NCI-H1417 treated with DMSO at 0.1 percent for 48 hours (cell line): ENCODE data around the gene LTB4R.
A peak's percentile ranks its signal among the peaks of the same experiment; 100 is the strongest.
"Not testable (repeated sequence)": the region's sequence is repeated elsewhere in the genome, so short reads cannot be mapped to it uniquely, and the experiment has no call there.

Source experiments
- DNase-seq: peaks from one replicate; lab custom pipeline; 2025; lab: John Stamatoyannopoulos, UW

Gene LTB4R

GRCh38 chr14:24324024-24324423 lies 12.7 kb downstream of the LTB4R start:
- no peak for DNase-seq

- no peak for DNase-seq
These were observed 13.8 kb downstream of the LTB4R start for GRCh38 chr14:24325041-24325530.

- DNase-seq, result no peak
These were observed 14.7 kb downstream of the LTB4R start for GRCh38 chr14:24325963-24326362.

GRCh38 chr14:24327303-24327702 lies 16.0 kb downstream of the LTB4R start:
- no peak for DNase-seq

GRCh38 chr14:24327914-24328313 lies 16.6 kb downstream of the LTB4R start:
- not testable (repeated sequence) for DNase-seq

GRCh38 chr14:24329073-24329663 lies 17.9 kb downstream of the LTB4R start:
- no peak for DNase-seq

GRCh38 chr14:24329736-24330135 lies 18.4 kb downstream of the LTB4R start:
- no peak for DNase-seq

GRCh38 chr14:24330973-24331674 lies 19.8 kb downstream of the LTB4R start:
- DNase-seq, result no peak

GRCh38 chr14:24331731-24332267 lies 20.5 kb downstream of the LTB4R start:
- DNase-seq, result no peak

GRCh38 chr14:24332268-24332993 lies 21.1 kb downstream of the LTB4R start:
- peak; percentile 30 for DNase-seq

GRCh38 chr14:24334431-24335291 lies 23.4 kb downstream of the LTB4R start, which contains the start of gene ADCY4:
Gene ADCY4 (minus strand): TSS chr14:24335071. CDS start chr14:24334652, 419 bp downstream.
- no peak for DNase-seq

GRCh38 chr14:24335461-24336171 lies 24.3 kb downstream of the LTB4R start:
- no peak for DNase-seq

- no peak for DNase-seq
These were observed 26.0 kb downstream of the LTB4R start for GRCh38 chr14:24337144-24337823.

- DNase-seq, result no peak
These were observed 26.5 kb downstream of the LTB4R start for GRCh38 chr14:24337824-24338175.

- no peak for DNase-seq
These were observed 27.5 kb downstream of the LTB4R start for GRCh38 chr14:24338843-24339242.

GRCh38 chr14:24339284-24340151 lies 28.2 kb downstream of the LTB4R start, which contains the start of gene RIPK3:
Gene RIPK3 (minus strand): TSS chr14:24339991. CDS start chr14:24339826, 165 bp downstream.
- DNase-seq, result no peak

- DNase-seq, result no peak
These were observed 29.3 kb downstream of the LTB4R start for GRCh38 chr14:24340606-24341005.

- DNase-seq, result no peak
These were observed 31.6 kb downstream of the LTB4R start for GRCh38 chr14:24342889-24343288.
